Gastrocnemius medialis (tissue), 4 donors: ENCODE data around the gene CHCT1. TPM values are rescaled to one million over a fixed set of nuclear protein-coding genes. Genes with fewer than 3 reads are reported as not detected.

Experiments
- ATAC-seq, 2 donors: fragments of 150-250 bp; one replicate each; pipeline ENCODE4 v1.9.1; 2016
- DNase-seq, 2 donors: peaks; one replicate each; pipeline ENCODE4 v3.0.0-alpha.2; 2019
- H3K27ac ChIP-seq, 4 donors: fragments of 200-600 bp; sonication (generic); 1 replicate in 1 of 4; 2 replicates in 3 of 4; pipeline ENCODE4 v1.5.1; 2016 to 2018; ENCODE audit warnings: mild to moderate bottlenecking in 2 of 4, moderate library complexity in 1 of 4
- H3K27me3 ChIP-seq, 3 donors: fragments of 200-600 bp; sonication (generic) in 2 of 3; 1 replicate in 1 of 3; 2 replicates in 2 of 3; pipeline versions ENCODE4 v1.5.1 to v1.6.0; 2016 to 2019; ENCODE audit warnings: mild to moderate bottlenecking in 1 of 3, moderate library complexity in 1 of 3
- H3K36me3 ChIP-seq, 2 donors: fragments of 200-600 bp; sonication (generic) in 1 of 2; one replicate each; pipeline ENCODE4 v1.5.1; 2017 to 2018
- H3K4me1 ChIP-seq, 2 donors: fragments of 200-600 bp; sonication (generic) in 1 of 2; one replicate each; pipeline ENCODE4 v1.5.1; 2016 to 2017; ENCODE audit warnings: mild to moderate bottlenecking in 2 of 2
- H3K4me3 ChIP-seq, 4 donors: fragments of 200-600 bp; sonication (generic) in 3 of 4; 1 replicate in 1 of 4; 2 replicates in 3 of 4; pipeline ENCODE4 v1.5.1; 2016 to 2019; ENCODE audit warnings: mild to moderate bottlenecking in 2 of 4
- H3K9me3 ChIP-seq, 3 donors: fragments of 200-600 bp; sonication (generic) in 2 of 3; 1 replicate in 1 of 3; 2 replicates in 2 of 3; pipeline ENCODE4 v1.5.1; 2016 to 2019
- CTCF ChIP-seq, 5 experiments: fragments of 450-650 bp in 3 of 5; fragments of 200-600 bp in 2 of 5; sonication (generic) in 2 of 5; IDR thresholded peaks in 4 of 5; conservative IDR thresholded peaks in 1 of 5; 1 replicate in 4 of 5; 2 replicates in 1 of 5; pipeline ENCODE4 v1.5.1; 2016 to 2019; ENCODE audit warnings: antibody characterized with exemption in 5 of 5, mild to moderate bottlenecking in 3 of 5, moderate library complexity in 3 of 5
- POLR2A ChIP-seq, 2 donors: fragments of 450-650 bp; IDR thresholded peaks; one replicate each; pipeline ENCODE4 v1.6.1; 2017; ENCODE audit warnings: antibody characterized with exemption in 2 of 2, mild to moderate bottlenecking in 2 of 2, moderate library complexity in 2 of 2
- in situ Hi-C, 4 donors: fragments of 200-750 bp; cut with MboI; loops; one replicate each; pipeline versions ENCODE4 v1.15.0 to v1.8.0; 2017; ENCODE audit warnings: low sequenced_read_pairs in 4 of 4
- intact Hi-C: fragments of 100-400 bp; cut with DNase I; formaldehyde crosslinking; loops from one replicate; pipeline ENCODE4 v1.15.1; 2023; ENCODE audit warnings: low total_unique reads
- total RNA-seq, 4 donors: library from RNA; depleted of rRNA; stranded (reverse); fragments of >200 nt; gene quantifications; one replicate each; pipeline versions ENCODE4 v1.1.0 to v1.2.3, GENCODE V29; 2016

The CHCT1 gene
- total RNA-seq, 4 donors from 2014 or later, result not detected

GRCh38 chr17:60398227-60398959, 23.9 kb upstream of the CHCT1 start:
- DNase-seq, result no peak
- Histone ChIP-seq H3K36me3 (no peaks in the 10 kb centered on the region), H3K9me3 (no peaks in the 10 kb centered on the region), H3K27me3 (no peaks in the 10 kb centered on the region), H3K4me3 (no peak overlapping the region), H3K4me1 (peaks cover 0 to 1% of the 10 kb centered on the region in 2 donors), H3K27ac (peak overlapping the region in 1 of 4 donors; percentile 6)
- TF ChIP-seq CTCF (IDR thresholded peaks at IDR 0.05 in 4 of 5, conservative IDR thresholded peaks at IDR 0.05 in 1 of 5) (no peak), POLR2A (IDR thresholded peaks at IDR 0.05) (no peak)
- ATAC-seq, result no peak
- intact Hi-C loops (loop anchor here (10.0 kb wide), 2 partner anchors 774 to 974 kb away; no protein-coding TSS in a partner anchor), in situ Hi-C loops (no loop called here)

- in situ Hi-C loops, result loop anchor here in 1 of 4 donors (25.0 kb wide), 1 partner anchor 90 kb away; no protein-coding TSS in a partner anchor
- H3K4me3 ChIP-seq, result no peak overlapping the region
- ATAC-seq, result no peak
Observed at GRCh38 chr17:60401819-60402218, 20.5 kb upstream of the CHCT1 start.

GRCh38 chr17:60403523-60403810, 18.8 kb upstream of the CHCT1 start:
- no peak overlapping the region for H3K4me3 ChIP-seq
- H3K27me3 ChIP-seq, result no peaks in the 10 kb centered on the region
- in situ Hi-C loops, result loop anchor here in 1 of 4 donors (25.0 kb wide), 1 partner anchor 91 kb away; no protein-coding TSS in a partner anchor
- DNase-seq, result no peak
- intact Hi-C loops, result no loop called here
- TF ChIP-seq CTCF (IDR thresholded peaks at IDR 0.05 in 4 of 5, conservative IDR thresholded peaks at IDR 0.05 in 1 of 5), result no peak
- no peak for TF ChIP-seq POLR2A (IDR thresholded peaks at IDR 0.05)
- H3K27ac ChIP-seq, result peak overlapping the region; percentile 91 to 96 (median 92)
- ATAC-seq, result no peak
- no peaks in the 10 kb centered on the region for H3K9me3 ChIP-seq
- H3K4me1 ChIP-seq, result peaks cover 10 to 14% of the 10 kb centered on the region in 2 donors
- no peaks in the 10 kb centered on the region for H3K36me3 ChIP-seq

More at GRCh38 chr17:60401819-60402218, 20.5 kb upstream of the CHCT1 start:
- Histone ChIP-seq H3K27ac (no peak overlapping the region), H3K27me3 (no peaks in the 10 kb centered on the region), H3K4me1 (peaks cover 10 to 14% of the 10 kb centered on the region in 2 donors), H3K36me3 (no peaks in the 10 kb centered on the region), H3K9me3 (no peaks in the 10 kb centered on the region)
- no peak for DNase-seq
- intact Hi-C loops, result no loop called here
- TF ChIP-seq CTCF (IDR thresholded peaks at IDR 0.05 in 4 of 5, conservative IDR thresholded peaks at IDR 0.05 in 1 of 5) (no peak), POLR2A (IDR thresholded peaks at IDR 0.05) (no peak)

GRCh38 chr17:60403962-60404361, 18.3 kb upstream of the CHCT1 start:
- H3K4me1 ChIP-seq, result peaks cover 10 to 14% of the 10 kb centered on the region in 2 donors
- no peaks in the 10 kb centered on the region for H3K27me3 ChIP-seq
- intact Hi-C loops (no loop called here), in situ Hi-C loops (loop anchor here in 1 of 4 donors (25.0 kb wide), 1 partner anchor 92 kb away; no protein-coding TSS in a partner anchor)
- DNase-seq (no peak), ATAC-seq (no peak)
- H3K36me3 ChIP-seq, result no peaks in the 10 kb centered on the region
- H3K4me3 ChIP-seq, result no peak overlapping the region
- H3K9me3 ChIP-seq, result no peaks in the 10 kb centered on the region
- peak overlapping the region; percentile 91 to 96 (median 92) for H3K27ac ChIP-seq
- TF ChIP-seq POLR2A (IDR thresholded peaks at IDR 0.05), result no peak
- no peak for TF ChIP-seq CTCF (IDR thresholded peaks at IDR 0.05 in 4 of 5, conservative IDR thresholded peaks at IDR 0.05 in 1 of 5)
